GM12878 (cell line): ENCODE data around the gene ZDHHC1. TPM values are rescaled to one million over a fixed set of nuclear protein-coding genes. Genes with fewer than 3 reads are reported as not detected.
"Not testable (repeated sequence)": the region's sequence is repeated elsewhere in the genome, so short reads cannot be mapped to it uniquely, and the experiment has no call there.

Experiments
- ATAC-seq: fragments of 200-7000 bp; cut with Tn5 transposase; 3 replicates; pipeline ENCODE4 v1.9.1; 2020; ENCODE audit warnings: mild to moderate bottlenecking, moderate library complexity
- BruUV-seq: library from RNA; stranded (reverse); fragments of 400-500 nt; replicated peaks from 2 replicates; lab custom pipeline; 2021; lab: Mats Ljungman, UMichigan
- CTCF ChIA-PET: fragments of 300-600 bp; sonication (Branson Sonifier 250); formaldehyde crosslinking; extraction: SDS; loops from one replicate; lab custom pipeline; 2021; ENCODE audit warnings: inconsistent platforms; lab: Yijun Ruan, JAX
- POLR2A ChIA-PET: fragments of 350-600 bp; formaldehyde crosslinking; extraction: SDS; loops from one replicate; lab custom pipeline; 2021; ENCODE audit warnings: inconsistent platforms; lab: Charles Lee
- RAD21 ChIA-PET: fragments of 300-600 bp; sonication (Branson Sonifier 250); formaldehyde crosslinking; loops from one replicate; lab custom pipeline; 2023; ENCODE audit warnings: antibody characterized with exemption; ENCODE audit not compliant: unreplicated experiment; lab: Charles Lee
- SMC1A ChIA-PET: fragments of 300-600 bp; sonication (Branson Sonifier 250); formaldehyde crosslinking; loops from one replicate; lab custom pipeline; 2023; ENCODE audit not compliant: unreplicated experiment, uncharacterized antibody; lab: Charles Lee
- DNase-seq: peaks from one replicate; pipeline ENCODE4 v3.0.0-alpha.2; 2011; ENCODE audit warnings: low read depth, low spot score
- FAIRE-seq: peaks from 3 replicates; lab custom pipeline; 2011; peaks lifted over from hg19 to GRCh38; lab: Jason Lieb, UNC
- H2AFZ ChIP-seq: 2 replicates; pipeline ENCODE4 v1.6.0; 2011; ENCODE audit warnings: low read depth, low read length, control low read depth; ENCODE audit not compliant: control insufficient read depth
- H3K27ac ChIP-seq: 2 replicates; pipeline ENCODE4 v1.5.1; 2011; ENCODE audit warnings: control low read depth; ENCODE audit not compliant: control insufficient read depth, insufficient read depth
- H3K27me3 ChIP-seq, 2 experiments: replicated peaks in 1 of 2; 2 replicates each; pipeline versions ENCODE4 v1.6.0 to v1.6.1; 2011; ENCODE audit warnings: low read length in 1 of 2; ENCODE audit not compliant: control insufficient read depth in 2 of 2, insufficient read depth in 2 of 2
- H3K36me3 ChIP-seq, 2 experiments: 2 replicates each; pipeline ENCODE4 v1.5.1; 2011; ENCODE audit warnings: low read length in 1 of 2; ENCODE audit not compliant: control insufficient read depth in 2 of 2, insufficient read depth in 2 of 2
- H3K4me1 ChIP-seq: 2 replicates; pipeline ENCODE4 v1.6.1; 2011; ENCODE audit warnings: mild to moderate bottlenecking, low read length, moderate library complexity, mixed read lengths; ENCODE audit not compliant: control insufficient read depth, insufficient read depth
- H3K4me2 ChIP-seq: 2 replicates; pipeline ENCODE4 v1.6.0; 2011; ENCODE audit warnings: control low read depth; ENCODE audit not compliant: control insufficient read depth, insufficient read depth
- H3K4me3 ChIP-seq: fragments of 200-600 bp; sonication (generic); 2 replicates; pipeline ENCODE4 v1.5.1; 2016
- H3K79me2 ChIP-seq: 2 replicates; pipeline ENCODE4 v1.6.0; 2011; ENCODE audit warnings: low read length; ENCODE audit not compliant: control insufficient read depth, insufficient read depth
- H3K9ac ChIP-seq: 2 replicates; pipeline ENCODE4 v1.8.0; 2011; ENCODE audit warnings: low read length, control low read depth, mixed read lengths; ENCODE audit not compliant: control insufficient read depth, insufficient read depth
- H3K9me3 ChIP-seq: replicated peaks from 3 replicates; pipeline ENCODE4 v1.5.1; 2011; ENCODE audit warnings: mild to moderate bottlenecking, low read length; ENCODE audit not compliant: control insufficient read depth, insufficient read depth
- H4K20me1 ChIP-seq: 2 replicates; pipeline ENCODE4 v1.6.0; 2011; ENCODE audit not compliant: control insufficient read depth, insufficient read depth
- BCL11A ChIP-seq: IDR thresholded peaks from 2 replicates; pipeline ENCODE4 v1.6.1; 2011; ENCODE audit warnings: low read depth, low read length
- EZH2 ChIP-seq: IDR thresholded peaks from 2 replicates; pipeline ENCODE4 v1.6.1; 2012; ENCODE audit warnings: low read depth, mild to moderate bottlenecking, control low read depth, inconsistent platforms, low read length, borderline replicate concordance; ENCODE audit not compliant: control insufficient read depth
- KAT2A ChIP-seq: conservative IDR thresholded peaks from 2 replicates; pipeline ENCODE4 v1.6.1; 2011; ENCODE audit warnings: low read depth, low read length; ENCODE audit not compliant: control insufficient read depth
- NFYA ChIP-seq: IDR thresholded peaks from 2 replicates; pipeline ENCODE4 v1.6.1; 2011; ENCODE audit warnings: low read depth, mild to moderate bottlenecking, low read length, improper control_type of control experiment, borderline replicate concordance
- RAD21 ChIP-seq: IDR thresholded peaks from 2 replicates; pipeline ENCODE4 v1.6.1; 2011; ENCODE audit warnings: mild to moderate bottlenecking, low read depth, low read length, moderate library complexity; ENCODE audit not compliant: insufficient read depth
- SKIL ChIP-seq: fragments of 450-650 bp; IDR thresholded peaks from 2 replicates; pipeline ENCODE4 v1.6.1; 2017; ENCODE audit warnings: mild to moderate bottlenecking, low read depth, inconsistent platforms; ENCODE audit not compliant: poor library complexity, severe bottlenecking
- SREBF1 ChIP-seq: IDR thresholded peaks from 2 replicates; pipeline ENCODE4 v1.6.1; 2012; ENCODE audit warnings: mild to moderate bottlenecking, low read length
- WGBS: methylation state at CpG from one replicate; pipeline ENCODE4 v1.1.6; 2016; ENCODE audit warnings: low lambda C conversion rate; ENCODE audit not compliant: insufficient replicate concordance, insufficient coverage; ENCODE audit errors: missing lambda C conversion rate; 5-methylcytosine and 5-hydroxymethylcytosine counted together
- in situ Hi-C: fragments of 300-500 bp; cut with MboI; formaldehyde crosslinking; loops from 9 replicates; pipeline ENCODE4 v1.14.3; 2018; ENCODE audit warnings: mixed read lengths
- intact Hi-C: fragments of 100-400 bp; cut with micrococcal nuclease; formaldehyde crosslinking; loops from one replicate; pipeline ENCODE4 v1.14.2; 2022; ENCODE audit not compliant: unreplicated experiment
- polyA plus RNA-seq, 11 experiments: library from polyadenylated mRNA; depleted of rRNA in 4 of 11; unstranded in 6 of 11; stranded (reverse) in 5 of 11; fragments of >200 nt; fragmentation: Nextera tagmentation in 4 of 11; fragmentation: Illumina TruSeq in 1 of 11; extraction: Ambion mirVana in 4 of 11; extraction: Trizol in 1 of 11; gene quantifications; 1 replicate in 1 of 11; 2 replicates in 10 of 11; pipeline versions ENCODE4 v1.2.1 to v1.2.3, GENCODE V29; 2011 to 2016; ENCODE audit warnings: inconsistent platforms in 2 of 11, missing spikeins in 2 of 11, low read depth in 1 of 11
- total RNA-seq, 4 experiments: library from RNA; depleted of rRNA in 3 of 4; stranded (reverse); fragments of >200 nt in 3 of 4; fragmentation: Illumina TruSeq in 1 of 4; extraction: Trizol in 1 of 4; gene quantifications; 2 replicates each; pipeline versions ENCODE4 v1.2.1 to v1.2.3, GENCODE V29; 2013 to 2021
- TF ChIP-seq, protein P1 (sequence below), 3 experiments: IDR thresholded peaks in 2 of 3; conservative IDR thresholded peaks in 1 of 3; 2 replicates each; pipeline ENCODE4 v1.5.1; 2011; ENCODE audit warnings: low read depth in 3 of 3, low read length in 3 of 3, mild to moderate bottlenecking in 3 of 3, control low read depth in 2 of 3, moderate library complexity in 2 of 3, inconsistent platforms in 1 of 3, mixed read lengths in 1 of 3; ENCODE audit not compliant: control insufficient read depth in 2 of 3, insufficient read depth in 1 of 3; ENCODE audit errors: extremely low read depth in 1 of 3

ZDHHC1 gene
- total and polyA plus RNA-seq, 10 of the 15 experiments (the other 5 are each of a cell fraction or from before 2014, with no cell fraction given): 0.07 to 1.2 (median 0.66) TPM; not detected in 2

- DNase-seq, H3K9me3 ChIP-seq, H3K4me3 ChIP-seq, H3K79me2 ChIP-seq, H3K9ac ChIP-seq, H3K4me2 ChIP-seq, in situ Hi-C loops, intact Hi-C loops, RAD21 ChIA-PET, H3K27ac ChIP-seq, POLR2A ChIA-PET, FAIRE-seq, H2AFZ ChIP-seq, H3K36me3 ChIP-seq, H3K27me3 ChIP-seq, CTCF ChIA-PET, SMC1A ChIA-PET, H4K20me1 ChIP-seq, BruUV-seq, ATAC-seq, H3K4me1 ChIP-seq: not testable (repeated sequence)
- WGBS: 36% methylated on average over 11 of the region's 11 CpGs
These were observed 40.3 kb downstream of the ZDHHC1 start for GRCh38 chr16:67376012-67376411.

GRCh38 chr16:67372664-67373063 lies 43.6 kb downstream of the ZDHHC1 start:
- no TSS peak for BruUV-seq
- DNase-seq (no peak), ATAC-seq (no peak), FAIRE-seq (no peak)
- RAD21 ChIA-PET: no interaction called here
- TF ChIP-seq SREBF1 (no peak), NFYA (no peak), RAD21 (peak; percentile 33; the same call in 1 of the 2 replicates), KAT2A (no peak), SKIL (no peak), BCL11A (no peak), EZH2 (no peak)
- TF ChIP-seq, protein P1, sequence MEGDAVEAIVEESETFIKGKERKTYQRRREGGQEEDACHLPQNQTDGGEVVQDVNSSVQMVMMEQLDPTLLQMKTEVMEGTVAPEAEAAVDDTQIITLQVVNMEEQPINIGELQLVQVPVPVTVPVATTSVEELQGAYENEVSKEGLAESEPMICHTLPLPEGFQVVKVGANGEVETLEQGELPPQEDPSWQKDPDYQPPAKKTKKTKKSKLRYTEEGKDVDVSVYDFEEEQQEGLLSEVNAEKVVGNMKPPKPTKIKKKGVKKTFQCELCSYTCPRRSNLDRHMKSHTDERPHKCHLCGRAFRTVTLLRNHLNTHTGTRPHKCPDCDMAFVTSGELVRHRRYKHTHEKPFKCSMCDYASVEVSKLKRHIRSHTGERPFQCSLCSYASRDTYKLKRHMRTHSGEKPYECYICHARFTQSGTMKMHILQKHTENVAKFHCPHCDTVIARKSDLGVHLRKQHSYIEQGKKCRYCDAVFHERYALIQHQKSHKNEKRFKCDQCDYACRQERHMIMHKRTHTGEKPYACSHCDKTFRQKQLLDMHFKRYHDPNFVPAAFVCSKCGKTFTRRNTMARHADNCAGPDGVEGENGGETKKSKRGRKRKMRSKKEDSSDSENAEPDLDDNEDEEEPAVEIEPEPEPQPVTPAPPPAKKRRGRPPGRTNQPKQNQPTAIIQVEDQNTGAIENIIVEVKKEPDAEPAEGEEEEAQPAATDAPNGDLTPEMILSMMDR (IDR thresholded peaks at IDR 0.05 in 2 of 3, conservative IDR thresholded peaks at IDR 0.05 in 1 of 3; ENCODE audit: control insufficient read depth in 2 of 3, extremely low read depth in 1 of 3, insufficient read depth in 1 of 3, low read depth in 3 of 3, low read length in 3 of 3): peak; percentile 24 to 33 (median 29); a peak in 2 of 6 replicates
- H3K79me2 ChIP-seq: no peaks in the 10 kb centered on the region
- no peak overlapping the region for H3K4me2 ChIP-seq
- H3K27me3 ChIP-seq: no peaks in the 10 kb centered on the region; a peak in 1 of 4 replicates
- peaks cover 4% of the 10 kb centered on the region; the same call in 1 of the 3 replicates for H3K9me3 ChIP-seq
- SMC1A ChIA-PET: interaction anchor here (0.7 kb wide), 1 partner anchor 10 kb away, joined by 4 read pairs; no protein-coding TSS in a partner anchor
- H3K4me3 ChIP-seq: no peak overlapping the region
- no peak overlapping the region for H2AFZ ChIP-seq
- intact Hi-C loops: no loop called here
- no peak overlapping the region for H3K27ac ChIP-seq
- H3K9ac ChIP-seq: no peak overlapping the region
- in situ Hi-C loops: no loop called here
- POLR2A ChIA-PET: no interaction called here
- no peaks in the 10 kb centered on the region for H4K20me1 ChIP-seq
- no peaks in the 10 kb centered on the region for H3K36me3 ChIP-seq
- CTCF ChIA-PET: interaction anchor here (0.7 to 1.3 kb wide), 6 partner anchors 8 to 148 kb away, joined by 3 to 5 read pairs (median 4); no protein-coding TSS in a partner anchor
- H3K4me1 ChIP-seq: no peaks in the 10 kb centered on the region
